22Rv1 (cell line): Measurements from ENCODE around the gene GNG7.

Source experiments
- CTCF ChIP-seq: fragments of 450-650 bp; IDR thresholded peaks from 2 replicates; pipeline ENCODE4 v1.5.1; 2017; ENCODE audit warnings: mild to moderate bottlenecking
- ZFX ChIP-seq: fragments of 450-650 bp; IDR thresholded peaks from 2 replicates; pipeline ENCODE4 v1.6.1; 2017; ENCODE audit warnings: antibody characterized with exemption, borderline replicate concordance

- TF ChIP-seq ZFX (no peak), CTCF (no peak)
Observed at GRCh38 chr19:2477141-2477710, 225.3 kb downstream of the GNG7 start.
